Measurements from ENCODE around the gene RBM34.
"Not testable (repeated sequence)": the region's sequence is repeated elsewhere in the genome, so short reads cannot be mapped to it uniquely, and the experiment has no call there.

The RBM34 gene

DNA sequence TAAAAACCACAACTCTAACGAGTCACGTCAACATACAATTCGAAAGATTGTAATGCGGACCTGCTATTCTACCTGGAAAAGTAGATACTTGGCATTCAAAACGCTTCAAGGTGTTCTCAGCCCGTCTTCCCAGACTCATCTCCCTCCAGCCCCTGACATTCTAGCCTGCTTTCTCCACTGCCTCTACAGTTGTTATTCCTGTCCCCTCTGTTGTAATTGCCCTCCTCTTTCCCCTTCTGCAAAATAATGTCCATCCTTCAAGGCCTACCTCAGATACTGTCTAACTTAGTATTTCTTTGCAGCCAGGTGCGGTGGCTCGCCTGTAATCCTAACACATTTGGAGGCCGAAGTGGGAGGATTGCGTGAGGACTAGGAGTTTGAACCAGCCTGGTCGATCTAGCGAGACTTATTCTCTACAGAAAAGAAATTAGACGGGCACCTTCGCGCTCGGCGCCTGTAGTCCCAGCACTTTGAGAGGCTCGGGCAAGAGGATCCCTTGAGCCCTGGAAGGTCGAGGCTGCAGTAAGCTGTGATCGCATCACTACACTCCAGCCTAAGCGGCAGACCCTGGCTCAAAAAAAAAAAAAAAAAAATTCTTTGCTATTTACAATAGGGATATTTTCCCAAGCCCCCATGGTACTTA lies 756 bp upstream of the RBM34 start:
- H3K27ac ChIP-seq (replicated peaks): peak overlapping the region; percentile 82
- no peak for DNase-seq (ENCODE audit: low read depth in 1 of 2, low spot score in 1 of 2)
- TF ChIP-seq GABPA (IDR thresholded peaks at IDR 0.05; ENCODE audit: low read depth) (no peak), SPI1 (IDR thresholded peaks at IDR 0.05; ENCODE audit: borderline replicate concordance, low read depth) (no peak), POLR2AphosphoS5 (IDR thresholded peaks at IDR 0.05; ENCODE audit: low read depth) (no peak)
- TF ChIP-seq, protein P1, sequence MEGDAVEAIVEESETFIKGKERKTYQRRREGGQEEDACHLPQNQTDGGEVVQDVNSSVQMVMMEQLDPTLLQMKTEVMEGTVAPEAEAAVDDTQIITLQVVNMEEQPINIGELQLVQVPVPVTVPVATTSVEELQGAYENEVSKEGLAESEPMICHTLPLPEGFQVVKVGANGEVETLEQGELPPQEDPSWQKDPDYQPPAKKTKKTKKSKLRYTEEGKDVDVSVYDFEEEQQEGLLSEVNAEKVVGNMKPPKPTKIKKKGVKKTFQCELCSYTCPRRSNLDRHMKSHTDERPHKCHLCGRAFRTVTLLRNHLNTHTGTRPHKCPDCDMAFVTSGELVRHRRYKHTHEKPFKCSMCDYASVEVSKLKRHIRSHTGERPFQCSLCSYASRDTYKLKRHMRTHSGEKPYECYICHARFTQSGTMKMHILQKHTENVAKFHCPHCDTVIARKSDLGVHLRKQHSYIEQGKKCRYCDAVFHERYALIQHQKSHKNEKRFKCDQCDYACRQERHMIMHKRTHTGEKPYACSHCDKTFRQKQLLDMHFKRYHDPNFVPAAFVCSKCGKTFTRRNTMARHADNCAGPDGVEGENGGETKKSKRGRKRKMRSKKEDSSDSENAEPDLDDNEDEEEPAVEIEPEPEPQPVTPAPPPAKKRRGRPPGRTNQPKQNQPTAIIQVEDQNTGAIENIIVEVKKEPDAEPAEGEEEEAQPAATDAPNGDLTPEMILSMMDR (IDR thresholded peaks at IDR 0.05; ENCODE audit: insufficient read depth, low read length): no peak
- TF ChIP-seq, protein P2, sequence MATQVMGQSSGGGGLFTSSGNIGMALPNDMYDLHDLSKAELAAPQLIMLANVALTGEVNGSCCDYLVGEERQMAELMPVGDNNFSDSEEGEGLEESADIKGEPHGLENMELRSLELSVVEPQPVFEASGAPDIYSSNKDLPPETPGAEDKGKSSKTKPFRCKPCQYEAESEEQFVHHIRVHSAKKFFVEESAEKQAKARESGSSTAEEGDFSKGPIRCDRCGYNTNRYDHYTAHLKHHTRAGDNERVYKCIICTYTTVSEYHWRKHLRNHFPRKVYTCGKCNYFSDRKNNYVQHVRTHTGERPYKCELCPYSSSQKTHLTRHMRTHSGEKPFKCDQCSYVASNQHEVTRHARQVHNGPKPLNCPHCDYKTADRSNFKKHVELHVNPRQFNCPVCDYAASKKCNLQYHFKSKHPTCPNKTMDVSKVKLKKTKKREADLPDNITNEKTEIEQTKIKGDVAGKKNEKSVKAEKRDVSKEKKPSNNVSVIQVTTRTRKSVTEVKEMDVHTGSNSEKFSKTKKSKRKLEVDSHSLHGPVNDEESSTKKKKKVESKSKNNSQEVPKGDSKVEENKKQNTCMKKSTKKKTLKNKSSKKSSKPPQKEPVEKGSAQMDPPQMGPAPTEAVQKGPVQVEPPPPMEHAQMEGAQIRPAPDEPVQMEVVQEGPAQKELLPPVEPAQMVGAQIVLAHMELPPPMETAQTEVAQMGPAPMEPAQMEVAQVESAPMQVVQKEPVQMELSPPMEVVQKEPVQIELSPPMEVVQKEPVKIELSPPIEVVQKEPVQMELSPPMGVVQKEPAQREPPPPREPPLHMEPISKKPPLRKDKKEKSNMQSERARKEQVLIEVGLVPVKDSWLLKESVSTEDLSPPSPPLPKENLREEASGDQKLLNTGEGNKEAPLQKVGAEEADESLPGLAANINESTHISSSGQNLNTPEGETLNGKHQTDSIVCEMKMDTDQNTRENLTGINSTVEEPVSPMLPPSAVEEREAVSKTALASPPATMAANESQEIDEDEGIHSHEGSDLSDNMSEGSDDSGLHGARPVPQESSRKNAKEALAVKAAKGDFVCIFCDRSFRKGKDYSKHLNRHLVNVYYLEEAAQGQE (IDR thresholded peaks at IDR 0.05; ENCODE audit: insufficient replicate concordance, low read depth): no peak
- no peaks in the 10 kb centered on the region for H3K27me3 ChIP-seq (ENCODE audit: insufficient read depth, poor library complexity, severe bottlenecking)
- H3K4me3 ChIP-seq (replicated peaks; ENCODE audit: insufficient read depth, low read length): peak overlapping the region; percentile 63

GRCh38 chr1:235160383-235160956 lies 580 bp downstream of the RBM34 start:
- peak overlapping the region; percentile 63 for H3K4me3 ChIP-seq (replicated peaks; ENCODE audit: insufficient read depth, low read length)
- H3K27ac ChIP-seq (replicated peaks): peak overlapping the region; percentile 82
- H3K27me3 ChIP-seq (ENCODE audit: insufficient read depth, poor library complexity, severe bottlenecking): no peaks in the 10 kb centered on the region
- TF ChIP-seq, protein P1 (IDR thresholded peaks at IDR 0.05; ENCODE audit: insufficient read depth, low read length): no peak
- TF ChIP-seq POLR2AphosphoS5 (IDR thresholded peaks at IDR 0.05; ENCODE audit: low read depth): no peak
- TF ChIP-seq GABPA (IDR thresholded peaks at IDR 0.05; ENCODE audit: low read depth): no peak
- TF ChIP-seq, protein P2 (IDR thresholded peaks at IDR 0.05; ENCODE audit: insufficient replicate concordance, low read depth): no peak
- no peak for TF ChIP-seq SPI1 (IDR thresholded peaks at IDR 0.05; ENCODE audit: borderline replicate concordance, low read depth)
- peak in 1 of 2 experiments; percentile 52 for DNase-seq (ENCODE audit: low read depth in 1 of 2, low spot score in 1 of 2)

- peak overlapping the region; percentile 63 for H3K4me3 ChIP-seq (replicated peaks; ENCODE audit: insufficient read depth, low read length)
- DNase-seq (ENCODE audit: low read depth in 1 of 2, low spot score in 1 of 2); H3K27ac ChIP-seq (replicated peaks); H3K27me3 ChIP-seq (ENCODE audit: insufficient read depth, poor library complexity, severe bottlenecking): not testable (repeated sequence)
Observed at GRCh38 chr1:235159930-235160329, 1.1 kb downstream of the RBM34 start.

DNA sequence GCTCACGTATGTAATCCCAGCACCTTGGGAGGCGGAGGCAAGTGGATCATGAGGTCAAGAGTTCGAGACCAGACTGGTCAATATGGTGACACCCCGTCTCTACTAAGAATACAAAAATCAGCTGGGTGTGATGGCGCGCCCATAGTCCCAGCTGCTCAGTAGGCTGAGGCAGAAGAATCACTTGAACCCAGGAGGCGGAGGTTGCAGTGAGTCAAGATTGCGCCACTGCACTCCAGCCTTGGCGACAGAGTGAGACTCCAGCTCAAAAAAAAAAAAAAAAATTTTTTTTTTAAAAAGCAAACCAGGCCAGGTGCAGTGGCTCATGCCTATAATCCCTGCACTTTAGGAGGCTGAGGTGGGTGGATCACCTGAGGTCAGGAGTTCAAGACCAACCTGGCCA lies 1.8 kb downstream of the RBM34 start:
- not testable (repeated sequence) for H3K27me3 ChIP-seq (ENCODE audit: insufficient read depth, poor library complexity, severe bottlenecking); H3K4me3 ChIP-seq (replicated peaks; ENCODE audit: insufficient read depth, low read length); DNase-seq (ENCODE audit: low read depth in 1 of 2, low spot score in 1 of 2); H3K27ac ChIP-seq (replicated peaks)

- DNase-seq (ENCODE audit: low read depth in 1 of 2, low spot score in 1 of 2): no peak
- no peak overlapping the region for H3K4me3 ChIP-seq (replicated peaks; ENCODE audit: insufficient read depth, low read length)
- H3K27me3 ChIP-seq (ENCODE audit: insufficient read depth, poor library complexity, severe bottlenecking): no peaks in the 10 kb centered on the region
- no peak overlapping the region for H3K27ac ChIP-seq (replicated peaks)
- no peak for TF ChIP-seq POLR2AphosphoS5 (IDR thresholded peaks at IDR 0.05; ENCODE audit: low read depth)
- TF ChIP-seq, protein P1 (IDR thresholded peaks at IDR 0.05; ENCODE audit: insufficient read depth, low read length): no peak
- no peak for TF ChIP-seq GABPA (IDR thresholded peaks at IDR 0.05; ENCODE audit: low read depth)
- TF ChIP-seq SPI1 (IDR thresholded peaks at IDR 0.05; ENCODE audit: borderline replicate concordance, low read depth): no peak
- TF ChIP-seq, protein P2 (IDR thresholded peaks at IDR 0.05; ENCODE audit: insufficient replicate concordance, low read depth): no peak
Observed at GRCh38 chr1:235158680-235159079, 2.4 kb downstream of the RBM34 start.
